ENCODE data around the gene SLC4A1. TPM values are rescaled to one million over a fixed set of nuclear protein-coding genes. Genes with fewer than 3 reads are reported as not detected.

SLC4A1 gene
- total and polyA plus RNA-seq, 4 donors, result 0.14 to 1,478 TPM; not detected in 2

DNA sequence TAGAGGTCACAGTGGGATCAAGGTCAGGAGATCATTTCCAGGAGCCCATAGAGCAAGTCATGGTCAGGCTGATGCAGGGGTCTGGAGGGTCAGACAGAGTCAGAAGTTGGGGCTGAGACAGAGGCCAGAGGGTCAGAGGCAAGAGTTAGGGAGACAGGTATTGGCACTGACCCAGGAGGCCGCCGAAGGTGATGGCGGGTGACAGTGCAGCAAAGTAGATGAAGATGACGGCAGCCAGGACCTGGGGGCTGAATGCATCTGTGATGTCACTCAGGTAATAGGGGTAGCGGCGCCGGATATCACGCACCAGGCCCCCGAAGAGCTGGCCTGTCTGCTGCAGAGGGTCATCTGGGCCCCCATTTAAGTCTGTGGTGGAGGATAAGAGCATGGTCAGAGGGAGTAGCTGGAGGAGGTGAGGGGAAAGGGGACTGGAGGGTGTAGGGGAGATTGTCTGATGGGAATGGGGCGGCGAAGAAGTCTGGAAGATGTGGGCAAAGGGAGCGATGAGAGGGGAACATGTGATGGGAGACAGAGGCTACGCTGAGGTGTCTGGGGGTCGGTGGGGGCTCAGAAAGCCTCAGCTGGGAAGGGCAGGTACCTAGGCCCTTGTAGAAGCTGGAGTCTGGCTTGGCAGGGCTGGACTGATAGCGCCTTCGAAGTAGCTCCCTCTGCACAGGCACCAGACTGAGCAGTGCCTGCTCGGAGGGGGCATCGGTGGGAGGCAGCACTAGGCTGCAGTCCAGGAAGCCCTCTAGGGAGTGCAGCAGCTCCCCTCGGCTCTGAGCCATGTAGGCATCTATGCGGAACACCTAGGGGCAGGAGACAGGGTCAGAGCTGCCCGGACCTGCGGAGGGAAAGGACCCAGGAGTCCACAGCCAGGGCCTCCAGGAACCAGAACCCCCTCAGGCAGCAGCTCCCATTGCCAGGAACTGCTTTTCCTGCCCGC, 9.8 kb downstream of the SLC4A1 start:
- H3K27me3 ChIP-seq (ENCODE audit: control insufficient read depth in 4 of 4, insufficient read depth in 4 of 4, low read length in 3 of 4), result no peaks in the 10 kb centered on the region
- no peaks in the 10 kb centered on the region for H3K9me3 ChIP-seq (ENCODE audit: control insufficient read depth in 4 of 4, low read length in 3 of 4)
- no peaks in the 10 kb centered on the region for H3K36me3 ChIP-seq (ENCODE audit: control insufficient read depth in 4 of 4, insufficient read depth in 3 of 4, low read depth in 1 of 4, low read length in 3 of 4)
- H3K4me3 ChIP-seq (ENCODE audit: low read depth in 1 of 3, low read length in 3 of 3), result no peak overlapping the region
- no peak overlapping the region for H3K9ac ChIP-seq (ENCODE audit: low read depth in 1 of 2, low read length in 2 of 2)
- no peaks in the 10 kb centered on the region for H3K4me1 ChIP-seq (ENCODE audit: control insufficient read depth in 4 of 4, insufficient read depth in 4 of 4, low read length in 3 of 4)
- DNase-seq (ENCODE audit: low spot score), result peak; percentile 43
- 95% methylated on average over 23 of the region's 23 CpGs for WGBS
- TF ChIP-seq GABPA (IDR thresholded peaks at IDR 0.05 in 1 of 2, conservative IDR thresholded peaks at IDR 0.05 in 1 of 2), result no peak
- TF ChIP-seq HNF4G (IDR thresholded peaks at IDR 0.05), result no peak
- TF ChIP-seq YY1 (IDR thresholded peaks at IDR 0.05), result no peak
- TF ChIP-seq TAF1 (conservative IDR thresholded peaks at IDR 0.05), result no peak
- no peak for TF ChIP-seq NR2F2 (IDR thresholded peaks at IDR 0.05)
- TF ChIP-seq RXRA (IDR thresholded peaks at IDR 0.05), result no peak
- TF ChIP-seq EGR1 (IDR thresholded peaks at IDR 0.05; ENCODE audit: low read depth in 2 of 2), result no peak
- TF ChIP-seq, protein P1, sequence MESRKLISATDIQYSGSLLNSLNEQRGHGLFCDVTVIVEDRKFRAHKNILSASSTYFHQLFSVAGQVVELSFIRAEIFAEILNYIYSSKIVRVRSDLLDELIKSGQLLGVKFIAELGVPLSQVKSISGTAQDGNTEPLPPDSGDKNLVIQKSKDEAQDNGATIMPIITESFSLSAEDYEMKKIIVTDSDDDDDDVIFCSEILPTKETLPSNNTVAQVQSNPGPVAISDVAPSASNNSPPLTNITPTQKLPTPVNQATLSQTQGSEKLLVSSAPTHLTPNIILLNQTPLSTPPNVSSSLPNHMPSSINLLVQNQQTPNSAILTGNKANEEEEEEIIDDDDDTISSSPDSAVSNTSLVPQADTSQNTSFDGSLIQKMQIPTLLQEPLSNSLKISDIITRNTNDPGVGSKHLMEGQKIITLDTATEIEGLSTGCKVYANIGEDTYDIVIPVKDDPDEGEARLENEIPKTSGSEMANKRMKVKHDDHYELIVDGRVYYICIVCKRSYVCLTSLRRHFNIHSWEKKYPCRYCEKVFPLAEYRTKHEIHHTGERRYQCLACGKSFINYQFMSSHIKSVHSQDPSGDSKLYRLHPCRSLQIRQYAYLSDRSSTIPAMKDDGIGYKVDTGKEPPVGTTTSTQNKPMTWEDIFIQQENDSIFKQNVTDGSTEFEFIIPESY (IDR thresholded peaks at IDR 0.05), result no peak
- TF ChIP-seq SP1 (IDR thresholded peaks at IDR 0.05), result no peak
- TF ChIP-seq, protein P2, sequence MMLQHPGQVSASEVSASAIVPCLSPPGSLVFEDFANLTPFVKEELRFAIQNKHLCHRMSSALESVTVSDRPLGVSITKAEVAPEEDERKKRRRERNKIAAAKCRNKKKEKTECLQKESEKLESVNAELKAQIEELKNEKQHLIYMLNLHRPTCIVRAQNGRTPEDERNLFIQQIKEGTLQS (IDR thresholded peaks at IDR 0.05), result no peak
- TF ChIP-seq, protein P3, sequence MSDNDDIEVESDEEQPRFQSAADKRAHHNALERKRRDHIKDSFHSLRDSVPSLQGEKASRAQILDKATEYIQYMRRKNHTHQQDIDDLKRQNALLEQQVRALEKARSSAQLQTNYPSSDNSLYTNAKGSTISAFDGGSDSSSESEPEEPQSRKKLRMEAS (IDR thresholded peaks at IDR 0.05), result no peak
- no peak for TF ChIP-seq RAD21 (IDR thresholded peaks at IDR 0.05)
- H3K27ac ChIP-seq (ENCODE audit: low read depth in 1 of 2, low read length in 2 of 2), result no peak overlapping the region

DNA sequence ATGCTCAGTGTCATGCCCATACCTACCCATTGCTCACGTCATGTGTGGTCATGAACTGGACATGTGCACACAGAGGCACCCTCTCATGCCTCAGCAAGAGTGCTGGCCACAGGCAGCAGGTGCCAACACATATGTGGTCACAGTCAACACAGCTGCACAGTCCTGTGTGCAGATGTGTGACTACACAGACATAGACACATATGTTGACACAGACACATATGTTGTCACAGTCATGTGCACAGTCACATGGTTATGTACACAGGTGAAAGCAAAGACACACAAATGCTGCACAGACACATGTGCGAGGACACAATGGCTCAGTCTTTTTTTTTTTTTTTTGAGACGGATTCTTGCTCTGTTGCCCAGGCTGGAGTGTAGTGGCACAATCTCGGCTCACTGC, 11.3 kb downstream of the SLC4A1 start:
- no peaks in the 10 kb centered on the region for H3K36me3 ChIP-seq (ENCODE audit: control insufficient read depth in 4 of 4, insufficient read depth in 3 of 4, low read depth in 1 of 4, low read length in 3 of 4)
- no peak overlapping the region for H3K4me3 ChIP-seq (ENCODE audit: low read depth in 1 of 3, low read length in 3 of 3)
- no peaks in the 10 kb centered on the region for H3K9me3 ChIP-seq (ENCODE audit: control insufficient read depth in 4 of 4, low read length in 3 of 4)
- H3K4me1 ChIP-seq (ENCODE audit: control insufficient read depth in 4 of 4, insufficient read depth in 4 of 4, low read length in 3 of 4), result no peaks in the 10 kb centered on the region
- TF ChIP-seq YY1 (IDR thresholded peaks at IDR 0.05) (no peak), HNF4G (IDR thresholded peaks at IDR 0.05) (no peak), NR2F2 (IDR thresholded peaks at IDR 0.05) (no peak), TAF1 (conservative IDR thresholded peaks at IDR 0.05) (no peak), FOXA1 (IDR thresholded peaks at IDR 0.05) (no peak), SP1 (IDR thresholded peaks at IDR 0.05) (no peak)
- TF ChIP-seq, protein P2 (IDR thresholded peaks at IDR 0.05), result no peak
- TF ChIP-seq, protein P1 (IDR thresholded peaks at IDR 0.05), result no peak
- TF ChIP-seq, protein P4, sequence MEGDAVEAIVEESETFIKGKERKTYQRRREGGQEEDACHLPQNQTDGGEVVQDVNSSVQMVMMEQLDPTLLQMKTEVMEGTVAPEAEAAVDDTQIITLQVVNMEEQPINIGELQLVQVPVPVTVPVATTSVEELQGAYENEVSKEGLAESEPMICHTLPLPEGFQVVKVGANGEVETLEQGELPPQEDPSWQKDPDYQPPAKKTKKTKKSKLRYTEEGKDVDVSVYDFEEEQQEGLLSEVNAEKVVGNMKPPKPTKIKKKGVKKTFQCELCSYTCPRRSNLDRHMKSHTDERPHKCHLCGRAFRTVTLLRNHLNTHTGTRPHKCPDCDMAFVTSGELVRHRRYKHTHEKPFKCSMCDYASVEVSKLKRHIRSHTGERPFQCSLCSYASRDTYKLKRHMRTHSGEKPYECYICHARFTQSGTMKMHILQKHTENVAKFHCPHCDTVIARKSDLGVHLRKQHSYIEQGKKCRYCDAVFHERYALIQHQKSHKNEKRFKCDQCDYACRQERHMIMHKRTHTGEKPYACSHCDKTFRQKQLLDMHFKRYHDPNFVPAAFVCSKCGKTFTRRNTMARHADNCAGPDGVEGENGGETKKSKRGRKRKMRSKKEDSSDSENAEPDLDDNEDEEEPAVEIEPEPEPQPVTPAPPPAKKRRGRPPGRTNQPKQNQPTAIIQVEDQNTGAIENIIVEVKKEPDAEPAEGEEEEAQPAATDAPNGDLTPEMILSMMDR (IDR thresholded peaks at IDR 0.05; ENCODE audit: low read depth, low read length, missing input control), result no peak
- no peak overlapping the region for H3K27ac ChIP-seq (ENCODE audit: low read depth in 1 of 2, low read length in 2 of 2)
- H3K9ac ChIP-seq (ENCODE audit: low read depth in 1 of 2, low read length in 2 of 2), result no peak overlapping the region
- H3K27me3 ChIP-seq (ENCODE audit: control insufficient read depth in 4 of 4, insufficient read depth in 4 of 4, low read length in 3 of 4), result no peaks in the 10 kb centered on the region
- peak; percentile 41 for DNase-seq (ENCODE audit: low spot score)
- WGBS, result 73% methylated on average over 4 of the region's 4 CpGs

Measured in liver (tissue), 9 donors.